WTC11 (cell line): ENCODE measurements around the gene UBE2J1. TPM values are rescaled to one million over a fixed set of nuclear protein-coding genes. Genes with fewer than 3 reads are reported as not detected.
"Not testable (repeated sequence)": the region's sequence is repeated elsewhere in the genome, so short reads cannot be mapped to it uniquely, and the experiment has no call there.

Experiments used
- ATAC-seq: fragments of 200-7000 bp; cut with Tn5 transposase; 2 replicates; pipeline ENCODE4 v1.10.0; 2021; ENCODE audit warnings: mild to moderate bottlenecking, moderate library complexity
- CTCF ChIA-PET: fragments of 300-600 bp; sonication (Branson Sonifier 250); formaldehyde crosslinking; loops from one replicate; lab custom pipeline; 2021; ENCODE audit warnings: antibody characterized with exemption; lab: Charles Lee
- POLR2A ChIA-PET: fragments of 350-600 bp; sonication (Branson Sonifier 250); formaldehyde crosslinking; loops from one replicate; lab custom pipeline; 2021; ENCODE audit warnings: antibody characterized with exemption; lab: Charles Lee
- DNase-seq: peaks from one replicate; pipeline ENCODE4 v3.0.0; 2021; ENCODE audit warnings: low spot score
- H3K27ac Mint-ChIP-seq: 2 replicates; pipeline ENCODE4 v1.8.0; 2021; ENCODE audit warnings: mixed read lengths
- H3K27me3 Mint-ChIP-seq: 2 replicates; pipeline ENCODE4 v1.8.0; 2021; ENCODE audit warnings: low read depth, mild to moderate bottlenecking, moderate library complexity, mixed read lengths
- H3K36me3 Mint-ChIP-seq: 2 replicates; pipeline ENCODE4 v1.8.0; 2021; ENCODE audit warnings: mixed read lengths
- H3K4me1 Mint-ChIP-seq: 2 replicates; pipeline ENCODE4 v1.8.0; 2022; ENCODE audit warnings: mixed read lengths
- H3K4me3 Mint-ChIP-seq: 2 replicates; pipeline ENCODE4 v1.8.0; 2021; ENCODE audit warnings: mild to moderate bottlenecking, moderate library complexity, mixed read lengths
- H3K9me3 Mint-ChIP-seq: 2 replicates; pipeline ENCODE4 v1.8.0; 2021; ENCODE audit warnings: mixed read lengths
- CBFB ChIP-seq: sonication (generic); formaldehyde crosslinking; IDR thresholded peaks from 2 replicates; pipeline ENCODE4 v1.8.1; 2022; ENCODE audit warnings: mild to moderate bottlenecking, low read depth, missing genetic modification reagents
- EMX1 ChIP-seq: fragments of 250-450 bp; sonication (Bioruptor Pico); IDR thresholded peaks from 2 replicates; pipeline ENCODE4 v1.8.0; 2021; ENCODE audit warnings: mild to moderate bottlenecking
- FOXJ3 ChIP-seq: sonication (generic); formaldehyde crosslinking; IDR thresholded peaks from 2 replicates; pipeline ENCODE4 v1.9.0; 2021; ENCODE audit warnings: missing genetic modification reagents, mild to moderate bottlenecking, borderline replicate concordance
- GRHL2 ChIP-seq: fragments of 250-450 bp; sonication (Bioruptor Pico); IDR thresholded peaks from 2 replicates; pipeline ENCODE4 v1.8.0; 2022; ENCODE audit warnings: mild to moderate bottlenecking, moderate library complexity; ENCODE audit not compliant: insufficient replicate concordance, severe bottlenecking
- GTF2I ChIP-seq: fragments of 250-450 bp; sonication (Bioruptor Pico); conservative IDR thresholded peaks from 2 replicates; pipeline ENCODE4 v1.4.0; 2021; ENCODE audit warnings: mild to moderate bottlenecking
- HMGA2 ChIP-seq: fragments of 250-450 bp; sonication (Bioruptor Pico); IDR thresholded peaks from 2 replicates; pipeline ENCODE4 v1.4.0; 2021; ENCODE audit warnings: mild to moderate bottlenecking, moderate library complexity
- IRF2 ChIP-seq: sonication (generic); formaldehyde crosslinking; IDR thresholded peaks from 2 replicates; pipeline ENCODE4 v1.8.0; 2022; ENCODE audit warnings: low read depth, missing genetic modification reagents, borderline replicate concordance
- KAT7 ChIP-seq: sonication (generic); formaldehyde crosslinking; IDR thresholded peaks from 2 replicates; pipeline ENCODE4 v1.8.1; 2023; ENCODE audit warnings: missing genetic modification reagents, mild to moderate bottlenecking, borderline replicate concordance
- MXD4 ChIP-seq: fragments of 250-450 bp; sonication (Bioruptor Pico); IDR thresholded peaks from 2 replicates; pipeline ENCODE4 v1.8.0; 2021; ENCODE audit warnings: mild to moderate bottlenecking, moderate library complexity, borderline replicate concordance
- NFATC4 ChIP-seq: fragments of 250-450 bp; sonication (Bioruptor Pico); IDR thresholded peaks from 2 replicates; pipeline ENCODE4 v1.9.0; 2021; ENCODE audit warnings: mild to moderate bottlenecking
- NFE2L1 ChIP-seq: sonication (generic); formaldehyde crosslinking; IDR thresholded peaks from 2 replicates; pipeline ENCODE4 v1.8.1; 2023; ENCODE audit warnings: missing genetic modification reagents
- PRRX2 ChIP-seq: fragments of 250-450 bp; sonication (Bioruptor Pico); IDR thresholded peaks from 2 replicates; pipeline ENCODE4 v1.8.0; 2021; ENCODE audit warnings: mild to moderate bottlenecking
- SMAD4 ChIP-seq: sonication (generic); formaldehyde crosslinking; IDR thresholded peaks from 2 replicates; pipeline ENCODE4 v1.8.0; 2022; ENCODE audit warnings: mild to moderate bottlenecking, missing genetic modification reagents
- SP1 ChIP-seq: sonication (generic); formaldehyde crosslinking; conservative IDR thresholded peaks from 2 replicates; pipeline ENCODE4 v1.8.1; 2022; ENCODE audit warnings: missing genetic modification reagents
- ZNF232 ChIP-seq: sonication (generic); formaldehyde crosslinking; IDR thresholded peaks from 2 replicates; pipeline ENCODE4 v1.8.0; 2022; ENCODE audit warnings: mild to moderate bottlenecking, missing genetic modification reagents
- ZNF263 ChIP-seq: sonication (generic); formaldehyde crosslinking; IDR thresholded peaks from 2 replicates; pipeline ENCODE4 v1.8.1; 2022; ENCODE audit warnings: low read depth, mild to moderate bottlenecking, moderate library complexity, missing genetic modification reagents
- ZNF416 ChIP-seq: fragments of 250-450 bp; sonication (Bioruptor Pico); IDR thresholded peaks from 2 replicates; pipeline ENCODE4 v1.9.0; 2021; ENCODE audit warnings: mild to moderate bottlenecking, inconsistent platforms
- ZNF423 ChIP-seq: fragments of 250-450 bp; sonication (Bioruptor Pico); IDR thresholded peaks from 2 replicates; pipeline ENCODE4 v2.1.2; 2022; ENCODE audit warnings: mild to moderate bottlenecking, moderate library complexity
- total RNA-seq: library from RNA; stranded (reverse); gene quantifications from 3 replicates; pipeline ENCODE4 v1.2.3, GENCODE V29; 2021
- TF ChIP-seq, protein P1 (sequence below): sonication (generic); formaldehyde crosslinking; IDR thresholded peaks from 2 replicates; pipeline ENCODE4 v1.8.1; 2023; ENCODE audit warnings: mild to moderate bottlenecking, missing genetic modification reagents
- TF ChIP-seq, protein P2 (sequence below): sonication (generic); formaldehyde crosslinking; IDR thresholded peaks from 2 replicates; pipeline ENCODE4 v1.8.0; 2022; ENCODE audit warnings: mild to moderate bottlenecking, missing genetic modification reagents
- TF ChIP-seq, protein P3 (sequence below): sonication (generic); formaldehyde crosslinking; conservative IDR thresholded peaks from 2 replicates; pipeline ENCODE4 v1.8.1; 2022; ENCODE audit warnings: mild to moderate bottlenecking, missing genetic modification reagents
- TF ChIP-seq, protein P4 (sequence below): fragments of 250-450 bp; sonication (Bioruptor Pico); conservative IDR thresholded peaks from 2 replicates; pipeline ENCODE4 v1.9.0; 2021; ENCODE audit warnings: mild to moderate bottlenecking
- TF ChIP-seq, protein P5 (sequence below): fragments of 200-600 bp; IDR thresholded peaks from 2 replicates; pipeline ENCODE4 v1.8.0; 2022; ENCODE audit warnings: antibody characterized with exemption

UBE2J1 gene
- total RNA-seq, 1 experiment from 2014 or later, result 12.3 TPM

DNA sequence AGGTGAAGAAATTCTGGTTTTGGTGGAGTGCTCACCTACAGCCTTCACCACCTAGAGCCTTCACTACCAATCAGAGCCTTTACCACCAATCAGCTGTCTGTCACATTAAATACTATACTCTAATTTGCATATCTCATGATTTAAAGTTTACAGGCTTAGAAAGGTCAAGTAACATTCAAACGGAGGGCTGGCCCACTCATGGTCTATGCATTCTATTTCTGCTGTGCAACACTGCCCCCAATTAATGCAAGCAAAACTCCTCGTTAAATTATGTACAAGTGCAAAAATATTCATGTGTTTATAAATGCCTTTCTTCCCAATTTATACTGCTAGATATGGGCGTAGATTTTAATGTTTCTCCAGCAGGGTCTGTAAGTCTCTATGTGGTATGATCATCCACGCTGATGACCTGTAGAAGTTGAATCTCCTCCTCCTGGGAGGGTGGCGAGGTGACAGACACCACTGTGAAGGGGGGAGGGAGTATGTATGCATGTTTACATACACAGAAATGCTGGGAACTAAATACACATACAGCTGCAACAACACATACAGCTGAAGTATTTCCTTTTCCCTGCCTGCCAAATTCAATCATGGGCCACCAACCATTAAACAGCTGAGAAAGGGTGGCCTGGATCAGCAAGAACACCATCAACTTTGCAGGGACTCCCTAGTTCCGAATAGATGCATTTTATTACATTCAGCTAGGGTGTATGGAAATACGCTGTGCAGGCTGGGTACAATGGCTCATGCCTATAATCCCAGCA lies 46.4 kb upstream of the UBE2J1 start (continued):
- TF ChIP-seq, protein P1, sequence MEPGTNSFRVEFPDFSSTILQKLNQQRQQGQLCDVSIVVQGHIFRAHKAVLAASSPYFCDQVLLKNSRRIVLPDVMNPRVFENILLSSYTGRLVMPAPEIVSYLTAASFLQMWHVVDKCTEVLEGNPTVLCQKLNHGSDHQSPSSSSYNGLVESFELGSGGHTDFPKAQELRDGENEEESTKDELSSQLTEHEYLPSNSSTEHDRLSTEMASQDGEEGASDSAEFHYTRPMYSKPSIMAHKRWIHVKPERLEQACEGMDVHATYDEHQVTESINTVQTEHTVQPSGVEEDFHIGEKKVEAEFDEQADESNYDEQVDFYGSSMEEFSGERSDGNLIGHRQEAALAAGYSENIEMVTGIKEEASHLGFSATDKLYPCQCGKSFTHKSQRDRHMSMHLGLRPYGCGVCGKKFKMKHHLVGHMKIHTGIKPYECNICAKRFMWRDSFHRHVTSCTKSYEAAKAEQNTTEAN, result no peak
- TF ChIP-seq ZNF263 (CRISPR knock-in tag), result no peak
- no peak for TF ChIP-seq KAT7 (CRISPR knock-in tag)
- TF ChIP-seq IRF2 (CRISPR knock-in tag), result no peak
- no peak for TF ChIP-seq GTF2I (CRISPR knock-in tag)
- TF ChIP-seq NFATC4 (CRISPR knock-in tag), result no peak

DNA sequence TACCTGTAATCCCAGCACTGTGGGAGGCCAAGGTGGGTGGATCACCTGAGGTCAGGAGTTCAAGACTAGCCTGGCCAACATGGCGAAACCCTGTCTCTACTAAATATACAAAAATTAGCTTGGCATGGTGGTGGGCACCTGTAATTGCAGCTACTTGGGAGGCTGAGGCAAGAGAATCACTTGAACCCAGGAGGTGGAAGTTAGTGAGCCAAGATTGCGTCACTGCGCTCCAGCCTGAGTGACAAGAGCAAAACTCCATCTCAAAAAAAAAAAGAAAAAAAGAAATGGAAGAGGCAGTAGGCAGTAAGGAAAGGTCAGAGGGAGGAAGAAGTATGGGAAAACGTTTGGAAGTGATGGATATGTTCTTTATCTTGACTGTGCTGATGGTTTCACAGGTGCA lies 45.4 kb upstream of the UBE2J1 start:
- H3K36me3 Mint-ChIP-seq, POLR2A ChIA-PET, H3K9me3 Mint-ChIP-seq, H3K4me3 Mint-ChIP-seq, H3K27me3 Mint-ChIP-seq, H3K27ac Mint-ChIP-seq, ATAC-seq, DNase-seq: not testable (repeated sequence)
- CTCF ChIA-PET, result interaction anchor here (0.7 to 1.0 kb wide), 4 partner anchors 10 to 212 kb away, joined by 3 read pairs; no protein-coding TSS in a partner anchor
- peaks cover 20% of the 10 kb centered on the region for H3K4me1 Mint-ChIP-seq

DNA sequence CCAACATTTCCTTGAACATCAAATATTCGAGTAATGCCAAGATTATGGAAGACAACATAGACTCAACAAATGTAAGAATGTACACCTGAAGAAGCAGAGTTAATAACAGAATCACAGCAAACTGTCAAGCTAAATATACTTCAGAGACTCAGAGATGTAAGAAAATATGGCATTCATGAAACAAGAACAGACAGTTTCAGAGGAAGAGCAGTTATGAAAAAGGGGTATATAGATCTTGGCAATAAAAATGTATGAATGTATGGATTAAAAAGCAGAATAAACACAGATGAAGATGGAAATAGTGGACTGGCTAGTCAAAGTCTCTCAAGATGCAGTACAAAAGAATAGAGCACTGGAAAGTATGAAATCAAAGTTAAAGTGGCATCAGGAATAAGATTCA lies 41.1 kb upstream of the UBE2J1 start:
- Mint-ChIP-seq H3K27ac (no peak overlapping the region), H3K4me1 (no peaks in the 10 kb centered on the region), H3K27me3 (no peaks in the 10 kb centered on the region; the same call in 1 of the 2 replicates), H3K9me3 (peaks cover 10% of the 10 kb centered on the region), H3K36me3 (no peaks in the 10 kb centered on the region), H3K4me3 (no peak overlapping the region)
- no peak for ATAC-seq
- DNase-seq, result no peak
- ChIA-PET CTCF (interaction anchor here (0.6 kb wide), 1 partner anchor 332 kb away, joined by 3 read pairs; no protein-coding TSS in a partner anchor), POLR2A (no interaction called here)
- TF ChIP-seq, protein P2, sequence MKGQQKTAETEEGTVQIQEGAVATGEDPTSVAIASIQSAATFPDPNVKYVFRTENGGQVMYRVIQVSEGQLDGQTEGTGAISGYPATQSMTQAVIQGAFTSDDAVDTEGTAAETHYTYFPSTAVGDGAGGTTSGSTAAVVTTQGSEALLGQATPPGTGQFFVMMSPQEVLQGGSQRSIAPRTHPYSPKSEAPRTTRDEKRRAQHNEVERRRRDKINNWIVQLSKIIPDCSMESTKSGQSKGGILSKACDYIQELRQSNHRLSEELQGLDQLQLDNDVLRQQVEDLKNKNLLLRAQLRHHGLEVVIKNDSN, result no peak

DNA sequence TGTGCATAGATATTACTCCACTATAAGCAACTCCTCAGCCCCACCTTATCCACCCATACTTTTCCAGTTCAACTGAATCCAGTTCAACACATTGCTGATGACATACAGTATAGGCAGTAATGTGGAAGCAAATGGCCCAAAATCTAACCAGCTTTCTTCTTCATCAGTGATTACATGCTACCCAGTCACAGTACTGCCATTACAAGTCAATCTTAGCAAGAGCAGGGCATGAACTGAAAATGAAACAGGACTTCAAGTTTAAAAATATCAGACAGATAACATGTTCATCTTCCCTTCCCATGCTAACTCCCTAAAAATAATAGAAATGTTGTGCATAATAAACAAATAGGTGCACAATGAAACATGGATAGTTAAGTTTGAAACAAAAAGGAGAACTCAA lies 40.3 kb upstream of the UBE2J1 start:
- Mint-ChIP-seq H3K4me3 (no peak overlapping the region), H3K9me3 (peaks cover 10% of the 10 kb centered on the region), H3K36me3 (no peaks in the 10 kb centered on the region), H3K4me1 (no peaks in the 10 kb centered on the region), H3K27me3 (no peaks in the 10 kb centered on the region; the same call in 1 of the 2 replicates), H3K27ac (no peak overlapping the region)
- DNase-seq (no peak), ATAC-seq (no peak)
- ChIA-PET POLR2A (no interaction called here), CTCF (interaction anchor here (1.8 kb wide), 1 partner anchor 21 kb away, joined by 9 read pairs; no protein-coding TSS in a partner anchor)
- TF ChIP-seq MXD4 (CRISPR knock-in tag) (no peak), ZNF416 (CRISPR knock-in tag) (no peak), GRHL2 (CRISPR knock-in tag) (no peak), ZNF263 (CRISPR knock-in tag) (no peak), SMAD4 (no peak), FOXJ3 (CRISPR knock-in tag) (no peak), SP1 (CRISPR knock-in tag) (no peak), GTF2I (CRISPR knock-in tag) (no peak), ZNF423 (no peak), PRRX2 (CRISPR knock-in tag) (no peak), EMX1 (no peak), ZNF232 (CRISPR knock-in tag) (no peak), HMGA2 (CRISPR knock-in tag) (no peak), NFE2L1 (no peak), CBFB (no peak)
- TF ChIP-seq, protein P3, sequence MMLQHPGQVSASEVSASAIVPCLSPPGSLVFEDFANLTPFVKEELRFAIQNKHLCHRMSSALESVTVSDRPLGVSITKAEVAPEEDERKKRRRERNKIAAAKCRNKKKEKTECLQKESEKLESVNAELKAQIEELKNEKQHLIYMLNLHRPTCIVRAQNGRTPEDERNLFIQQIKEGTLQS, result no peak
- TF ChIP-seq, protein P4, sequence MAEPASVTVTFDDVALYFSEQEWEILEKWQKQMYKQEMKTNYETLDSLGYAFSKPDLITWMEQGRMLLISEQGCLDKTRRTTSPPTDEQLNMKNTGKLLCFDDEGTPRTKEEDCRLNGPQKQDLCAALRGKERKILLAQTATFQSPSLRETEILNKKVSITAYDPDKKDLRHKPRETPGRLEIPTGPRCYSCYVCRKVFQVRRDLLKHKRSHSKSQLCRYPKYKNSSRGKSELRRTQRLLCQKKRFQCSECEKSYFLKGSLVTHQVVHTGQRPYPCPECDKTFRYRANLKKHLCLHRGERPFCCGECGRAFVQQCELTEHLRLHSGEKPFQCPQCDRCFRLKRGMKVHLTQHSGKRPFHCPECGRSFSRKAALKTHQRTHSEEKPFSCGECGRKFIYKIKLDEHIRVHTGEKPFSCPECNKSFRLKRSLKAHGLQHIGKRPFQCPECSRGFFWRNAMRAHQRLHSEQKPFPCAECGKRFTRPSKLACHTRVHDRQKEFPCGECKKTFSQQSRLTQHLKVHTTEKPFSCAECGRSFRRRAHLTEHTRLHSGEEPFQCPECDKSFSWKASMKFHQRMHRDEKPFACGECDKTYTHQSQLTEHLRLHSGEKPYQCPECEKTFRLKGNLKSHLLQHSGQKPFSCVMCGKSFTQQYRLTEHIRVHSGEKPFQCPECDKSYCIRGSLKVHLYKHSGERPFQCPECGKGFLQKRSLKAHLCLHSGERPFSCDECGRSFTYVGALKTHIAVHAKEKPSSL (CRISPR knock-in tag), result no peak
- TF ChIP-seq, protein P5, sequence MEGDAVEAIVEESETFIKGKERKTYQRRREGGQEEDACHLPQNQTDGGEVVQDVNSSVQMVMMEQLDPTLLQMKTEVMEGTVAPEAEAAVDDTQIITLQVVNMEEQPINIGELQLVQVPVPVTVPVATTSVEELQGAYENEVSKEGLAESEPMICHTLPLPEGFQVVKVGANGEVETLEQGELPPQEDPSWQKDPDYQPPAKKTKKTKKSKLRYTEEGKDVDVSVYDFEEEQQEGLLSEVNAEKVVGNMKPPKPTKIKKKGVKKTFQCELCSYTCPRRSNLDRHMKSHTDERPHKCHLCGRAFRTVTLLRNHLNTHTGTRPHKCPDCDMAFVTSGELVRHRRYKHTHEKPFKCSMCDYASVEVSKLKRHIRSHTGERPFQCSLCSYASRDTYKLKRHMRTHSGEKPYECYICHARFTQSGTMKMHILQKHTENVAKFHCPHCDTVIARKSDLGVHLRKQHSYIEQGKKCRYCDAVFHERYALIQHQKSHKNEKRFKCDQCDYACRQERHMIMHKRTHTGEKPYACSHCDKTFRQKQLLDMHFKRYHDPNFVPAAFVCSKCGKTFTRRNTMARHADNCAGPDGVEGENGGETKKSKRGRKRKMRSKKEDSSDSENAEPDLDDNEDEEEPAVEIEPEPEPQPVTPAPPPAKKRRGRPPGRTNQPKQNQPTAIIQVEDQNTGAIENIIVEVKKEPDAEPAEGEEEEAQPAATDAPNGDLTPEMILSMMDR, result no peak
